Activated CD4-positive, alpha-beta T cell treated with anti-CD3 and anti-CD28 coated beads for 48 hours (primary cell): Measurements from ENCODE around the gene RNF34.

ENCODE experiments used
- DNase-seq: peaks from one replicate; pipeline ENCODE4 v3.0.0-alpha.2; 2020

The RNF34 gene

DNA sequence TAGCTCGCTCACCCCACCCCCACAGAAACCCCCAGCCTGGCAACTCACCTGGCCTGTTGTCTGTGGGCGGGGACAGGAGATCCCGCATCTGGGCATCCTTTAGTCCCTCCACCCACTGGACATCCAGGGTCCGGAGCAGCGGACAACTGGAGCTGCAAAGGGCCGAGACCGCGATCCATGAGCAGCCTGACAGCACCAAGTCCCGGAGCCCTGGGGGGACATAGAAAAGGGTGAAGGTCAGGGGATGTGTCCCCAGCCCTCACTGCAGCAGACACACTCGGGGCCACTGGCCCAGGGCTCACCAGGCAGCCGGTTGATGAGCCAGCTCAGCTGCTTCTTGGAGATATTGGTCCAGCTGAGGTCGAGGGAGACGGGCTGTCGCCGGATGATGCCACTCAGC is 40.9 kb downstream of the RNF34 start:
- no peak for DNase-seq

GRCh38 chr12:121441555-121441954 is 41.6 kb downstream of the RNF34 start:
- DNase-seq = no peak

DNA sequence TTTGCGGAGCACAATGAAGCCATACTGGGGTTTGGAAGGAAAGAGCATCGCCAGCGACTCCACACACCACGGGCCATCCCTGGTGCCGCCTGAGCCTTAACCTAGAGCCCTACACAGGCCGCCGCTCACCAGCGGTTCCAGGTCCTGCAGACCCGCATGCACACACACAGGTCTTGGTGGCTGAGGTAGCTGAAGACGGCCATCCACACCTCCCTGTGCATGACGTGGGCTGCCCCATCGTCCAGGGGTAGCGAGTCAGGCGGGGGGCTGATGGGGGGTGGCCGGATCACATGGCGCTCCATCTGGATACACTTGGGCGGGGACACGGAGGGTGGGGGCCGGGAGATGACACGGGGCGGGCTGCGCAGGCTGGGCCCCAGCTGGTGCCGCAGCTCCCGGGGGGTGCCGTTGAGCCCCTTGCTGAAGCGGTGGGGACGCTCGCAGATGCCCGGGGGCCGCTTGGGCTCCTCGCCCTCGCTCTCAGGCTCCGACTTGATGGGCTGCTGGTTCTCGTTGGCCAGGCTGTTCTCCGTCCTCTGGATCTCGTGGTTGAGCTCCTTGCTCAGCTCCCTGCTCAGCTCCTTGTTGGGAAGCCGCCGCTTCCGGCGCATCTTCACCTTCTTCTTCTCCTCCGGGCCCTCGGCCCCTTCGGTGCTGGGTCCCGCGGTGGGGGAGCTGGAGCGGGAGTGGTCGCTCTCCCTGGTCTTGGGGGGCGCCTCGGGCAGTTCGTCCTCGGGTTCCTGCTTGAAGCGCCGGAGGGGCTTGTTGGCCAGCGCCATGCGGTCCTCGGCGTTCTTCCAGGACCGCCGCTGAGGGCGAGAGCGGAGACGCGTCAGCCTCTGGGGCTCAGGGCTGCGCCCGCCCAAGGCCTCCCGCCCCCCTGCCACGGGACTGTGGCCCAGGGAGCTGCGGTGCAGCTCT is 42.4 kb downstream of the RNF34 start:
- no peak for DNase-seq

GRCh38 chr12:121443193-121443870 is 43.4 kb downstream of the RNF34 start:
- DNase-seq = peak; percentile 81

- DNase-seq = no peak
Observed at GRCh38 chr12:121443911-121444841, 44.3 kb downstream of the RNF34 start.

DNA sequence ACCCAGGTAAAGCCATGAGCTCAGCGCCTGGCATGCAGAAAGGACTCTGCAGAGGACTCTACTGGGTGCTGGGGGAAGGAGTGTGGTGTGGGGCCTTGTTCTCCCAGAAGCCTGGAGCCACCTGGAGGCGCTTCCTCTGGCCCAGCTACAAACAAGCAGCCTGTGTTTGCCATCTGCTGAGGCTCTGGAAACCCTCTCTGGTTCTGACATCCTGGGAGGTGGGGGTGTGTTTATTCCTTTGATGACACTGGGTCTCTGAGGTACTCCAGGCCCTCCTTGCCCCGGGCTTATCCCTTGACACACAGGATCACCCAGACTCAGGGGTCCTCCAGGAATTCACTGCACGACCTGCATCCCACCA is 44.9 kb downstream of the RNF34 start:
- DNase-seq = no peak

GRCh38 chr12:121446750-121447149 is 46.8 kb downstream of the RNF34 start:
- no peak for DNase-seq

DNA sequence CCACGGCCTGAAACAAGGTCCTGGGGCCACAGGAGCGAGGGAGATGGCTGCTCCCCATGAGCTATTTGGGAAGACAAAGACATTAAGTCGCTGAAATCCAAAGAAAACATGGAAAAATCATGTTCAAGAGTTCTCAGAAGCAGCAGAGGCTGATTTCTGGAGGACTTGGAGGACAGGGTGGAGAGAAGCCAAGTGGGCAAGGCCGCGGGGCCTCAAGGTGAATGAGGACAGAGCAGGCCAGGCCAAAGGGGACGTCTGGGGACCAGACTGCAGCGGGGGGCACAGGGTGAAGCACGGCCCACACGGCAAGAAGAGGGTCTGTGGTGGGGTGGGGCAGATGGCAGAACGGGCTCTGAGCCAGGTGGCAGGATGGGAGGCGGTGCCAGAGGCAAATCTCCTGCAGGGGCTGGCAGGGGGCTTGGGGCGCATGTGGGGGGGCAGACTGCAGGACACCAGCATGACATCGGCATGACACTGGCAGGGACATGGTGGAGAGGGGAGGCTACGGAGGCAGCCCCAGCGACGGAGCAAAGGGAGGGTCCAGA is 48.9 kb downstream of the RNF34 start:
- no peak for DNase-seq

- DNase-seq = no peak
Observed at GRCh38 chr12:121451961-121452339, 52.0 kb downstream of the RNF34 start.

GRCh38 chr12:121452340-121452984 is 52.5 kb downstream of the RNF34 start:
- DNase-seq = no peak

- no peak for DNase-seq
Observed at GRCh38 chr12:121452985-121453360, 53.1 kb downstream of the RNF34 start.

GRCh38 chr12:121453629-121454028 is 53.7 kb downstream of the RNF34 start:
- no peak for DNase-seq

GRCh38 chr12:121454921-121455320 is 55.0 kb downstream of the RNF34 start:
- DNase-seq = no peak

DNA sequence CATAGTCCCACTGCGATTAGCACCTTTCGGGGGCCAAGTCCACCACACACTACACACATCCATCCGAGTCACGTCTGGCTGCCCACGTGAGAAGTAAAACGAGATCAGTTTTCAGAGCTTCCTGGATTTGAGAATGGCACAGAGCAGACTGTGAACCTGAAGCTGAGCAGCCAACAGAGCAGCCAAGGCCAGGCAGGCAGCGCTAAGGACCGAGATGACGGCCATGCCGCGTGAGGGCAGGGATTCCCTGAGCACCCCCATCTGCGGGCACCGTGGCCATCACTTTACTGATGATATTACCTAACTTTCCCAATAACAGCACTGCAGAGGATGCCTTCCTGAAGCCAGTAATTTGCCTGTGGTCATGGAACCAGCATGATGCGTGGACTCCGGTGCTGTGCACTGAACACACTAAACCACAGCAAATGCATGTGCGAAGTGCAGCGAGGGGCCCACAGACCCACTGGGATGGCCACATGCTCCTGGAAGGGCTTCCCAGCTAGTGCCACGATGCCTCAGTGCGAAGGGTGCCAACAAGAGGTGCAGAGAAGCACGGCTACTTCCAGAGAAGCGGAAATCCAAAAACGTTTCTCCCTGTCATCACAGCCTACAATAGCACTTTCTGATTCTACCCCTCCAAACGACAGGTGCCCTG is 56.0 kb downstream of the RNF34 start:
- DNase-seq = no peak

- DNase-seq = no peak
Observed at GRCh38 chr12:121456551-121456950, 56.6 kb downstream of the RNF34 start.

DNA sequence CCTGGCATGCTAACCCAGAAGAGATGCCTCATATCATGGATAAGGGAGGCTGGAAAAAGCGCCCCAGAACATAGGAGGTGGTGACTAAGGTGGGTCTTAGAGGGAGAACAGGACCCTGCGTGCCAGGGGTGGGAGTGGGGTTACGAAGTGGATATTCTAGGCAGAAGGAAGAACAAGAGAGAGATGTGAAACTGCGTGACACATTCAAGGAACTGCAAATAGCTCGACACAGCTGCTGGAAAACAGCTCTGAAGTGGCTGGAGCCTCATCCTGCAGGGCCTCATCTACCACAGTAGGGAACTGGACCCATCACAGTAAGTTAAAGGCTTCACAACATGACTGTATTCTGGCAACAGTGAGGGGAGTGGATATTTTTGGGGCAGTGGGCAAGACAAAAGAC is 61.1 kb downstream of the RNF34 start:
- DNase-seq = peak; percentile 31

DNA sequence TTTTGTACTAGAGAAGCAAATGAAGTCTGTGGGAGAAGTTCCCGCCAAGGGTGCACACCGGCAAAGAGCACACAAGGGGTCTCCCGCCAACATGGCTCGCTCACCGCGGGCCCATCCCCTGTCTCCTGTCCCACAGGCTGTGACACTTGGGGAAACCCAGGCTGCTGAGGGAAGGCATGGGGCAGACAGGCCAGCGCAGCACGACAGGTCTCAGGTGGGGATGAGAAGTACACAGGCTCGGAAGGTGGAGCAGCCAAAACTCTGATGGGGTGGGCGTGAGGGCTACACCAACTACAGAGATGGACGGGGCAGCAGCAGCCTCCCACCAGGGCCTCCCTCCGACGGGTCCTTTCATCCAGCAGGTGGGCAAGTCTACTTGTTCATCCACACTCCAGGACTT is 64.4 kb downstream of the RNF34 start:
- DNase-seq = no peak

DNA sequence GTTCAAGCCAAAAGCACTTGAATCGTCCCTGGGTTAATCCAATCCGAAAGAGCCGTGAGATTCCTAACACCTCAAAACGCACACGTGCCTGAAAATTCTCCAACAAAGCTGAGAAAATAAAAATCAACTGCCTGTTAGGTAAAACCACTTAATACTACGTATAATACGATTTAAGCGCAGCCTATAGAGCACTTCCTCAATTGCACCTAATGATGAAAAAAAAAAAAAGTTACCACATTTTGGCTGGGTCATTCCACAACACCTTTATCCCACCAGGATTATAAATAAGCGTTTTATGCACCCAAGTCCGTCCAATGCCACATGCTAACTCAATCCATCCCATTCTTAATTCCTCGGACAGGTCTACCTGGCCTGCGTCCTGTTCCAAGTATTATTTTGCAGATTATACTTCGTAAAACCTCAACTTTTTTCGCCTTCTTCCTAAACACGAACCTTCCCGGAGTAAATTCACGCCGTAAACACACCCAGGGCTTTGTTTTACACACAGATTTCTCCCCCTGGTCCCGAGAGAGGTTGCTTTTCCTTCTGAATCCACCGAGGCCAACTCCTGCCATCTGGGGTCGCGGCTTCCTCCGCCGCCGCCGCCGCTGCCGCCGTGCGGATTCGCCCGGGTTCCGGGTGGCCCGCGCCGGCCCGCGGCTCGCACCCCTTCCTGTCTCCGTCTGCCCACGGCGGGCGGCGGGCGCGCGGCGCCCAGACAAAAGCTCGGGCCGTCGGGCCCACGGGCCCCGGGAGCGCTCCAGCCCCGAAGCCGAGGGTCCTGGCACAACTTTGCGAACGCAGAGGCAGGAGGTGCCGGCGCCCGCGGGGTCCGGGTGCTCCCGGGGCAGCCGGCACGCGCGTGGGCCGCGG is 66.2 kb downstream of the RNF34 start:
- peak; percentile 50 for DNase-seq

DNA sequence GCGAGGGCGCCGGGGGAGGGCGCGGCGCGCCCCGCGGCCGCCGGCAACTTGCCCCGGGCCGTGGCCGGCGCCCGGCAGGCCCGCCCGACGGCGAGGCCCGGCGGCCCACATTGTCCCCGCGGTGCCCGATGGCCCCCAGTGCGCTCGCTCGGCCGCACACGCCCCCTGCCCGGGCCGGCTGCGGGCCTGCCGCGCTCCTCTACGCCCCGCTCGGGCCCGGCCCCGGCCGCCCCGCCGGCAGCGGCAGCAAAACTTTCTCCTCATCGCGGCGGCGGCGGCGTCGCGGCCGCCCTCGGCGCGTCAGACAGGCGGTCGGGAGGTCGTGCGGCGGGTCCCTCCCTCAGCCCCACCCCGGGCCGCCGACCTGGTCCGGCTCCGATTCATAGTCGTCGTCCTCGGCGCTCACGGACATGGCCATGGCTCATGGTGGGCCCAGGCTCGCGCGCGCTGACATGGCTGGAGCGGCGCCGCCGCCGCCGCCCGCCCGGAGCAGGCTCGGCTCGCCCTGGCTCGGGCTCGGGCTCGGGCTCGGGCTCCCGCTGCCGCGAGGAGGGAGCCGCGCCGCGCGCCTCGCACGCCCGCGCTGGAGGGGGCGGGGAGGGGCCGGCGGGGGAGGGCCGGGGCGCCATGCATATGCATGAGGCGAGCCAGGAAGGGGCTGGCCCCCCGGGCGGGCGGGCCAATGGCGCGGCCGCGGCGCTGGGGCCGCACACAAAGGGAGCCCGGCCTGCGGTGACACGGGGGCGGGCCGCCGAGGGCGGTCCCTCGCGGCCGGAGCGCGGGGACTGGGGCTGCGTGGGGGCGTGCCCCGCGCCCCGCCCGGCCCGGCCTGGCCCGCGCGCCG is 67.1 kb downstream of the RNF34 start:
- peak; percentile 90 for DNase-seq
